Immature natural killer cell (primary cell): ENCODE measurements around the gene SMOC2. TPM values are rescaled to one million over a fixed set of nuclear protein-coding genes. Genes with fewer than 3 reads are reported as not detected.
"Not testable (repeated sequence)": the region's sequence is repeated elsewhere in the genome, so short reads cannot be mapped to it uniquely, and the experiment has no call there.

Experiments used
- DNase-seq, 3 donors: peaks; one replicate each; pipeline ENCODE4 v3.0.0; 2022; ENCODE audit warnings: mixed read lengths in 1 of 3
- H3K27ac Mint-ChIP-seq, 6 donors: one replicate each; pipeline ENCODE4 v1.8.0; 2020; ENCODE audit warnings: mixed read lengths in 6 of 6, mild to moderate bottlenecking in 5 of 6, inconsistent platforms in 4 of 6, moderate library complexity in 3 of 6
- H3K27me3 Mint-ChIP-seq, 3 donors: one replicate each; pipeline ENCODE4 v1.8.0; 2020 to 2021; ENCODE audit warnings: low read depth in 3 of 3, mild to moderate bottlenecking in 3 of 3, mixed read lengths in 3 of 3, moderate library complexity in 3 of 3, inconsistent platforms in 1 of 3
- H3K36me3 Mint-ChIP-seq, 3 donors: one replicate each; pipeline ENCODE4 v1.8.0; 2020; ENCODE audit warnings: mixed read lengths in 3 of 3, inconsistent platforms in 2 of 3, mild to moderate bottlenecking in 2 of 3
- H3K4me1 Mint-ChIP-seq, 2 donors: one replicate each; pipeline ENCODE4 v1.8.0; 2020; ENCODE audit warnings: inconsistent platforms in 2 of 2, mild to moderate bottlenecking in 2 of 2, mixed read lengths in 2 of 2, moderate library complexity in 1 of 2
- H3K4me3 Mint-ChIP-seq, 5 donors: one replicate each; pipeline ENCODE4 v1.8.0; 2020; ENCODE audit warnings: mild to moderate bottlenecking in 5 of 5, mixed read lengths in 5 of 5, inconsistent platforms in 3 of 5, moderate library complexity in 3 of 5
- H3K9me3 Mint-ChIP-seq, 6 donors: one replicate each; pipeline ENCODE4 v1.8.0; 2020; ENCODE audit warnings: mild to moderate bottlenecking in 6 of 6, mixed read lengths in 6 of 6, inconsistent platforms in 4 of 6, moderate library complexity in 3 of 6
- polyA plus RNA-seq, 3 donors: library from polyadenylated mRNA; unstranded; fragments of 300-500 nt; fragmentation: Illumina TruSeq; gene quantifications; one replicate each; pipeline ENCODE4 v1.2.3, GENCODE V29; 2021

The SMOC2 gene
- polyA plus RNA-seq, 3 donors from 2014 or later = not detected

- Mint-ChIP-seq H3K27ac (peak overlapping the region in 1 of 6 donors; percentile 7), H3K36me3 (no peaks in the 10 kb centered on the region)
Measured at GRCh38 chr6:168603234-168603633, 162.2 kb downstream of the SMOC2 start.

GRCh38 chr6:168605964-168606363 is 165.0 kb downstream of the SMOC2 start:
- Mint-ChIP-seq H3K27ac (no peak overlapping the region), H3K4me1 (peaks cover 4 to 9% of the 10 kb centered on the region in 2 donors), H3K36me3 (no peaks in the 10 kb centered on the region), H3K9me3 (no peaks in the 10 kb centered on the region), H3K4me3 (no peak overlapping the region), H3K27me3 (peaks cover 2 to 7% (median 7%) of the 10 kb centered on the region in 3 donors)
- no peak for DNase-seq

More at GRCh38 chr6:168603234-168603633, 162.2 kb downstream of the SMOC2 start:
- H3K4me3 Mint-ChIP-seq = no peak overlapping the region
- peaks cover 2 to 9% of the 10 kb centered on the region in 2 donors for H3K4me1 Mint-ChIP-seq
- DNase-seq = no peak
- peaks cover 2 to 7% (median 6%) of the 10 kb centered on the region in 3 donors for H3K27me3 Mint-ChIP-seq
- no peaks in the 10 kb centered on the region for H3K9me3 Mint-ChIP-seq

- Mint-ChIP-seq H3K36me3 (no peaks in the 10 kb centered on the region), H3K27me3 (peaks cover 4 to 7% (median 7%) of the 10 kb centered on the region in 3 donors), H3K4me1 (peaks cover 4 to 8% of the 10 kb centered on the region in 2 donors), H3K9me3 (no peaks in the 10 kb centered on the region), H3K4me3 (no peak overlapping the region), H3K27ac (no peak overlapping the region)
- DNase-seq = no peak
Measured at GRCh38 chr6:168606722-168607121, 165.7 kb downstream of the SMOC2 start.

- Mint-ChIP-seq H3K9me3 (no peaks in the 10 kb centered on the region), H3K27me3 (peaks cover 3 to 6% (median 4%) of the 10 kb centered on the region in 3 donors), H3K36me3 (no peaks in the 10 kb centered on the region), H3K27ac (peak overlapping the region in 1 of 6 donors; percentile 13), H3K4me1 (peaks cover under 1 to 2% of the 10 kb centered on the region in 2 donors), H3K4me3 (no peak overlapping the region)
- DNase-seq = no peak
Measured at GRCh38 chr6:168607272-168608112, 166.5 kb downstream of the SMOC2 start.

- Mint-ChIP-seq H3K36me3 (no peaks in the 10 kb centered on the region), H3K4me1 (peaks cover 0 to 2% of the 10 kb centered on the region in 2 donors), H3K27me3 (peaks cover 0 to 4% (median 4%) of the 10 kb centered on the region in 3 donors), H3K9me3 (no peaks in the 10 kb centered on the region), H3K4me3 (no peak overlapping the region), H3K27ac (no peak overlapping the region)
- no peak for DNase-seq
Measured at GRCh38 chr6:168608113-168608400, 167.1 kb downstream of the SMOC2 start.

GRCh38 chr6:168609026-168609685 is 168.2 kb downstream of the SMOC2 start:
- Mint-ChIP-seq H3K4me3 (no peak overlapping the region), H3K9me3 (no peaks in the 10 kb centered on the region), H3K27me3 (peaks cover 0 to 4% (median 4%) of the 10 kb centered on the region in 3 donors), H3K27ac (peak overlapping the region in 1 of 6 donors; percentile 41), H3K36me3 (no peaks in the 10 kb centered on the region), H3K4me1 (peaks cover 0 to 4% of the 10 kb centered on the region in 2 donors)
- no peak for DNase-seq

DNA sequence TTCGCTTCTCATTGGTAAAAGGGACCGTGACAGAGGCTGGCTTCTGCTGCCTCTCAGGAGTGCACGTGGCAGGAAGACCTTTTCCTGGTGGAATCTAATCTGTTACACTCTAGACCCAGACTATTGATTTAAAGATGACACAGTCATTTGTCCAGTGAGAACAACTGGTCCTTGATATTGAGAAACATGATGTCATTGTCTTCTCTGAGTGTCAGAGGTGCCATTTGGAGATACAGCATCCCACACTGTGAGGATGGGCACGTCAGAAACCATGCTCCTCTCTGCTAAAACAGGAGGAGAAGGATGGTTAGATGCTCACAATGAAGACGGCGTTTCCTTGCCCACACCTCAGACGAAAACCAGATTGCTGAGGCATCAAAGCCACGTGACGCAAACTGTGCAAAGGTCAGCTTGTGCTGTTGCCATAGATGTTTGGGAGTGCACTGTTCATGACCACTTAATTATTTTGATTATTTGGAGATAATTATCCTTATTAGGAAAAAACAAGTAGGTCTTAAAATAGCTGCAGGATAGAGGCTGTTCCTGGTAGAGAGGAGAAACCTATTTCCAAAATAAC is 169.0 kb downstream of the SMOC2 start:
- Mint-ChIP-seq H3K27me3 (peaks cover 0 to 4% (median 1%) of the 10 kb centered on the region in 3 donors), H3K4me3 (no peak overlapping the region), H3K36me3 (no peaks in the 10 kb centered on the region), H3K4me1 (peaks cover 0 to 4% of the 10 kb centered on the region in 2 donors), H3K27ac (peak overlapping the region in 1 of 6 donors; percentile 41), H3K9me3 (peaks cover 0 to 3% (median 0%) of the 10 kb centered on the region in 6 donors)
- DNase-seq = no peak

GRCh38 chr6:168610966-168611365 is 170.0 kb downstream of the SMOC2 start:
- H3K36me3 Mint-ChIP-seq, H3K9me3 Mint-ChIP-seq, DNase-seq, H3K4me3 Mint-ChIP-seq, H3K4me1 Mint-ChIP-seq, H3K27me3 Mint-ChIP-seq: not testable (repeated sequence)
- H3K27ac Mint-ChIP-seq = peak overlapping the region in 1 of 6 donors; percentile 45

GRCh38 chr6:168611691-168612090 is 170.7 kb downstream of the SMOC2 start:
- peaks cover 0 to 8% (median 1%) of the 10 kb centered on the region in 6 donors for H3K9me3 Mint-ChIP-seq
- DNase-seq = no peak
- peaks cover 1 to 4% (median 2%) of the 10 kb centered on the region in 3 donors for H3K27me3 Mint-ChIP-seq
- H3K27ac Mint-ChIP-seq = no peak overlapping the region
- no peaks in the 10 kb centered on the region for H3K36me3 Mint-ChIP-seq
- H3K4me3 Mint-ChIP-seq = no peak overlapping the region
- H3K4me1 Mint-ChIP-seq = peaks cover 4 to 11% of the 10 kb centered on the region in 2 donors

DNA sequence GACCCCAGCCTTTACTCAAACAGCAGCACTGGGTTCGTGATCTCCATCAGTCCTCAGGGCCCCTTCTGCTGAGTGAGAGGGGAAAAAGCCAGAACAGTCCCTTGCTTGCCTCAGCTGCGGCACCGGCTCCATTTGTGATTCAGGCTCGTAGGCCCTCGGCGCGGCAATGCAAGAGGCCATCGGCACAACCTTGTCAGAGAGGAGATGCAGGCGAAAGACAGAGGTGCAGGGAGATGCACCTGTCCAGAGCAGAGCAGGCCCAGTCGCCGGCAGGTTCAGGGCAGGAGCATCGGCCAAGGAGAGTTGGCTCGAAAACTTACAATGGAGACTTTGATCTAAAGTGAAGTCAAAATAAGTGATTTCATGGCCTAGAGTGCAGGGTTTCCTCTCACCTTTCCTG is 171.6 kb downstream of the SMOC2 start:
- H3K9me3 Mint-ChIP-seq = peaks cover 0 to 8% (median 1%) of the 10 kb centered on the region in 6 donors
- H3K27ac Mint-ChIP-seq = no peak overlapping the region
- peaks cover 1 to 4% (median 2%) of the 10 kb centered on the region in 3 donors for H3K27me3 Mint-ChIP-seq
- H3K36me3 Mint-ChIP-seq = no peaks in the 10 kb centered on the region
- no peak for DNase-seq
- H3K4me3 Mint-ChIP-seq = no peak overlapping the region
- H3K4me1 Mint-ChIP-seq = peaks cover 4 to 18% of the 10 kb centered on the region in 2 donors

DNA sequence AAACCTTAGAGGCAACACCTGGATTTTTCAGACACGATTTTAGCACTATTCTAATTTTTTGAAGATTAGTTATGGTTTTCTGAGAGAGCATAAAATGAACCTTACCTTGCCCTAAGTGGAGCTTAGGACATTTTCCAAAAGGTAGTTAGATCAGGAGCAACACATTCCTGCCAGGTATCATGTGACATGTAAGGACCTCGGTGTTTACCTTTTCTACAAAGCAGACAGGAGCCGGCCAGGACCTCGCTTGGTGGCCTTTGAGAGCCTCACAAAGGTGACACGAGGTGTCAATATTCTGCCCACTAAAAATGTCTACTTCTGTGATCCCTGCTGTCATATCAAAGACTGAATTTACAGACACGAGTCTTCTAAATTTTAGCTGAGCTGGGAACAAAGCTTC is 174.9 kb downstream of the SMOC2 start:
- Mint-ChIP-seq H3K27ac (peak overlapping the region; percentile 22 to 85 (median 76)), H3K27me3 (peaks cover 1 to 3% (median 2%) of the 10 kb centered on the region in 3 donors), H3K4me1 (peaks cover 23 to 45% of the 10 kb centered on the region in 2 donors), H3K9me3 (peaks cover 0 to 8% (median 1%) of the 10 kb centered on the region in 6 donors), H3K4me3 (no peak overlapping the region), H3K36me3 (no peaks in the 10 kb centered on the region)
- no peak for DNase-seq

DNA sequence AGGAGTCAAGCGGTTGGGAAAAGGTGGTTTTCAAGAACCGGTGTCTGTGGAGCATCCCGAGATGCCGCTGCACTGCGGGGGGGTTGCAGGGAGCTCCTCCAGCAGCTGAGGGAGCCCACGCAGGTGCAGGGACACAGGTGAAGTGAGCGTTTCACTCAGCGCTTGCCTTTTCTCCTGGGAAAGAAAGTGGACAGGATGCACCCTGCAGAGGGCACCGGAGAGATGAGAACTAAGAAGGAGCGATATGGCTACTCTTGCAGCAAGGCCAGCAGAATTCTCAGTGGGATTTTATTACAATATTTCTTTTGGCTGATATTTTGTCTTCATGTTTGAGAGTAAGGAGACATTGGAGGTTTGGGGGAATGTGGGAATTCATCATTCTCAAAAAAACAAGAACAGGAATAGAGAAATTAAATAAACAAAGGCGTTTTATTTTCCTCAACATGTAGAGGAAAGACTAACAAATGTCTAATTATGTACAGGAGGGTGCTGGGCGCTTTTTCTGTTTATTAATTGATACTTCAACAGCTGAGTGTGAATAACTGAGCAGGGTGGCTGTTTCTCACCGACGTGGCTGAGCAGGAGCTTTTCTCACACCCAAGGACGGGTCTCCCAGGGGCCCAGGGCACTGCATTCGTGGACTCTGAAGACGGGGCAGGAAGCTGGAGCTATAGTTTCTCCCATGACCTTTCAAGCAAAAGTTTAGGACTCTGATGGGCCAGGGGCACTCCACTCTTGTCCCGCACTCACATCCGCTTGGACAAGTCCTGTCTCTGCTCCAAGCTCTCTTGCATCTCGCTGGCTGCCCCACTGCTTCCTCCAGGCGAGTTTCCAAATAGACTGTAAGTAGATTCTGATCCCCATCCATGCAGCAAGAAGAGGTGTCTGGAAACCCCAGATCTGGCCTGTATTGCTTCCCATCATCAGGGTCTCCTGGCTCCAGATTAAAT is 176.1 kb downstream of the SMOC2 start:
- H3K4me3 Mint-ChIP-seq = no peak overlapping the region
- no peak for DNase-seq
- H3K27ac Mint-ChIP-seq = no peak overlapping the region
- peaks cover 0 to 9% (median 3%) of the 10 kb centered on the region in 3 donors for H3K27me3 Mint-ChIP-seq
- H3K36me3 Mint-ChIP-seq = no peaks in the 10 kb centered on the region
- peaks cover 0 to 16% (median 5%) of the 10 kb centered on the region in 6 donors for H3K9me3 Mint-ChIP-seq
- peaks cover 22 to 45% of the 10 kb centered on the region in 2 donors for H3K4me1 Mint-ChIP-seq
